GM21576 (cell line): ENCODE results near the gene NCAM1.

ENCODE experiments used
- ATAC-seq: cut with Tn5 transposase; IDR thresholded peaks from one replicate; pipeline ENCODE4 v1.9.1; 2021; ENCODE audit warnings: mild to moderate bottlenecking, moderate library complexity; ENCODE audit not compliant: unreplicated experiment

NCAM1 gene

GRCh38 chr11:113193016-113193415 is 231.8 kb downstream of the NCAM1 start:
- no peak for ATAC-seq

DNA sequence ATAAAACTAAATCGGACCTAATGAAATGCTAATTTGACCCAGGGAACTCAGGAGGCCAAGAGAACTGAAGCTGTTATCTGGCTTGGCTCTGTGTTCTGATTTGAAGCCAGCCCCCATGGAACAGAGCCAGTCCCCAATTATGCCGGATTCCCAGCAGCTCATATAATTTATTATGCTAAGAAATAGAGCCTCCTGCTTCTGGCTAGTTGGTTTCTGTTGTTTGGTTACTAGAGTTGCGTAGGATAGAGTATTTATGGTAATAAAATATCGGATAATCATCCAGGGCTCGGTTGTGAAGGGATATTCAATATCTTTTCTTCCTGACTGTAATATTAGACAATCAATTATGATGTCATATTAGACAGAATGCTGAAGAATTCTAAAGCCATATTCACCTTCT is 232.7 kb downstream of the NCAM1 start:
- no peak for ATAC-seq

DNA sequence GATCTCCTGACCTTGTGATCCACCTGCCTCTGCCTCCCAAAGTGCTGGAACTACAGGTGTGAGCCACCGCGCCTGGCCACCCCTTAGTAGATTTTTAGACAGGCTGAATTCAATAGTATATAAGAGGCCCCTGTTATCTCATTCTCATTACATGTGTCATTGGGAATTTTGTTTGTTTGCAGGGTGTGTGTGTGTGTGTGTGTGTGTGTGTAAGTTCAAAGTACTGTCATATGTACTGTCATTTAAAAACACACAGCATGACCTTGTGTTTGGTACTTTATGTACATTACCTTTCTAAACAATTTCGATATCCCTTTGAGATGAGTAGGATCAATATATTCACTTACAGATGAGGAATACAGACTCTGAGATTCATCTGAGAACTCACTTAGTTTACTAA is 234.5 kb downstream of the NCAM1 start:
- no peak for ATAC-seq

- no peak for ATAC-seq
These were observed 236.2 kb downstream of the NCAM1 start for GRCh38 chr11:113197446-113197845.

- no peak for ATAC-seq
These were observed 237.9 kb downstream of the NCAM1 start for GRCh38 chr11:113198972-113199661.

DNA sequence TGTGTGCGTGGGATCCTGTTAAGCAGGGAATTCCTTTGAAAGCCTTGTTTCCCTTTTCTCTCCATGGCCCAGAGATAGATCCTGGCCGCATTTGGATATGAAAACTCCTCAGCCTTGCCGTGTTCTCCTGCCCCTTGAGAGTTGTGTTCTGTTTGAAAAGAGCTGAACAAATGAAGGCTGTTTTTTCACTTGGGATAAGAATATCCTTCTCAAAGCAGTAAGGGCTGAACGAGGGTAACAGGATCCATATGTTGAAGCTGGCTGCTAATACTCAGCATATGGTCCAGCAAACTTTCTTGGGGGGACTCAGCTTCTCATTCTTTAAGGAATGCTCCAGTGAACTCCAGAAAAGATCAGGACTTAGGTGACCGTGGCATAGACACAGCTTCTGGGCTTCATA is 238.6 kb downstream of the NCAM1 start:
- no peak for ATAC-seq

DNA sequence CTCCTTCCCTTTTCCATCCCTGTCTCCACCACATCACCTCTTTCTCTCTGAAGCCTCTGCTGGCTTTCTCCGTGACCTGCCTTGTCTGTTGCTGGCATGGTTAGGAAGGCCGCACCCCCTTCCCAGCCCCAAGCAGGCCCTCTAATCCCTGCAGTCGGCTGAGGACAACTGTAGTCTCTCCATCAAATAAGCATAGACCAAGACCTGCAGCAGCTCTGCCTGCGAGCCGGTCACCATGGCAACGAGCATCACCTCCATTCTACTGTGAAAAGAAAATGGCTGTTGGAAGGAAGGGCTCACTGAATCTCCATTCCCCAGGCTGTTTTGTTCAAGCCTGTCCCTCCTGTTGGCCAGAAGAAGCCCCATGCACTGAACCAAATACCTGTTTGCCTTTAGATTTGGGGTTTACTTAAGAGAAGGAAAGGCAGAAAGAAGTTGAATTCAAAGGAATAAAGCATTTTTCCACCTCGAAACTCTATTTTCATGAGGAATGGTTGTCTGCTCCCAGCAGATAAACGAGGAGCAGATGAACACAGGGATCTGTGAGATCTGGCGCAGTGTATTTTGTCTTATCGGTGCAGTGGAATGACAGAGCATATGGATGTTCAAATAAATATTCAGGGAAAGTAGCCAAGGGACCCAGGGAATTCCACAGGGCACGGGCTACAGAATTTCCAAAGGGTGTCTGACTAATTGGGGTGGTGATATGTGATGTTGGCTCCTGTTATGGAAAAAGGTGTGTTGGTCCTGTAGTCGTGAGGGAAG is 240.0 kb downstream of the NCAM1 start:
- ATAC-seq = no peak

- no peak for ATAC-seq
These were observed 241.2 kb downstream of the NCAM1 start for GRCh38 chr11:113202431-113202830.

DNA sequence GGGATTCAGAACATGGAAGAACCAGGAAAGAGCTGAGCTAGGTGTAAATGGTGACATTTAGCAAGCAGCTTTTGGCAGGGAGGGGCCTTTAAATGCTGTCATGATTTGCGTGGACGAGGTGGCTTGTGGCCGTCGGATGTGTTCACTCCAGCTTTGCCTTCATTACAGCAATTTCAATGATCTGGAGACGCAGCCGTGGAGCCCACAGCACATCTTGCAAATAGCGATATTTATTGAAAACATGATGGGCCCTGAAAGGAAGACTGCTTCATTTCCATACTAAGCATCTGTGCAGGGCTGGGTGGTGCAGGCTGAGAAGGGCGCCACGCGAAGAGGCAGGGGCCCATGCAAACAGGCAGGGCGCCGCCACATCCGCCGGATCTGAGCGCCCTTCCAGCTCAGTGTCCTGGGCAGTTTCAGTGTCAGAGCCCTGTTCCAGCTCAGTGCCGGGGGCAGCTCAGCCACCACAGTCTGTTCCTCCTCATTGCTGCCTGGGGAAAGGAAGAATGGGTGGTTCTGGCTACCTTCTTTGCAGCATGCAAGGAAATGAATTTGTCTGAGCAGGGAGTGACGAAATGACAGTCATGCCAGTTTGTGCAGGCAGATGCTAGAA is 242.0 kb downstream of the NCAM1 start:
- ATAC-seq = no peak

- ATAC-seq = no peak
These were observed 243.1 kb downstream of the NCAM1 start for GRCh38 chr11:113204280-113204679.

- no peak for ATAC-seq
These were observed 252.3 kb downstream of the NCAM1 start for GRCh38 chr11:113213549-113213948.

DNA sequence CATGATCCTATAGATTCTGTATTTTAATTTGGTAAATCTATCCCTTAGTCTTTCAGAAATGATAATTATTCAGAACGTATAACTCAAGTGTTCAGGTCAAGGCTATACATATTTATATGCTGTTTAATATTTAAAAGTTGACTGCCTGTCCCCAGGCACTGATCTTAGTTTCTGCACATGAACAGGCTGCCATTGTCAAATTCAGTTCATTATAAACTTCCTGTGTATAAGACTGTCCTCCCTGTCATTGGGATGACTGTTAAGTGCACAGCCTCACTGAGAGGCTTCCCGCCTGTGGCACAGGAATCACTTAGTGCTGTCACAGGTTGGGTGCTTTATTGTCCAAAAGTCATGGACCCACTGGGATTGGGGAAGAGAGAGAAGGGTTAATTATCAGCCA is 261.0 kb downstream of the NCAM1 start:
- no peak for ATAC-seq

- ATAC-seq = no peak
These were observed 273.7 kb downstream of the NCAM1 start for GRCh38 chr11:113234888-113235287.

DNA sequence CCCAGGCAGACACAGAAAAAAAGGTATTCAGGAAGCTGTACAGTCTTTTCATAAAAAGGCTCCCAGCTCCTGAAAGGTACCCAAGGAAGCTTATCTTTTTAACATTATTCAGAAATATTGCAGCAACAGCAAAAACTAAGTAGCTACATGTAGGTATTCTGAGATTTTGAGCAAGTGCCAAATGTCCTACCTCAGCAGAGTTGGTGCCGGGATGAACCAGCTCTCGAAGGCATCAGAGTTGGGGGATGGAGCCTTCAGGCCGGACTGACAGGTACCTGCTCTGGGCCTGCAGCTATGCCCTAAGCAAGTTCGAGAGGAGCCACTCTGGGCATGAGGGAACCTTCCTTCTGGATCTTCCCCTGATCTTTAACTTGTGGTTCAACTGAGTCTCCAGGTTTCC is 276.0 kb downstream of the NCAM1 start:
- no peak for ATAC-seq

- no peak for ATAC-seq
These were observed 277.5 kb downstream of the NCAM1 start for GRCh38 chr11:113238721-113239120.

GRCh38 chr11:113240389-113240788 is 279.2 kb downstream of the NCAM1 start:
- ATAC-seq = no peak

GRCh38 chr11:113240790-113241635 is 279.8 kb downstream of the NCAM1 start:
- ATAC-seq = no peak

DNA sequence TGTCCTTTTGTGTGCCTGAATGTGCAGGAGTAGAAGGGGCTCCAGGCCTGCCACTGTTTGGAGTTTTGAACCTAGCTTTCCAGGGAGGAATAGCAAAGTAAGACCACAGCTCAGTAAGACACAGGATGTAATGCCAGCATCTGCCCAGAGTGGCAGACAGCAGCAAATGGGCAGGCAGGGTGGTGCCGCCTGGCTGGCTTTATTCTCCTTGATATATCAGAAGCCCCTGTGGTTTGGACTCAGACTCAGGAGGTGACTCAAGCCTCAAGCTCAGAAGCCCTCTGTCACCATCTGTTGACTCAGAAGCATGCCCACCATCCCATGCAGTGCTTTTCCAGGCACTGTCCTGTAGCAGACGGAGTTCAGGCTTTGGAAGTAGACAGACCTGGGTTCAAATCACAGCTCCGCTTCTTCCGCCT is 280.4 kb downstream of the NCAM1 start:
- ATAC-seq = no peak

DNA sequence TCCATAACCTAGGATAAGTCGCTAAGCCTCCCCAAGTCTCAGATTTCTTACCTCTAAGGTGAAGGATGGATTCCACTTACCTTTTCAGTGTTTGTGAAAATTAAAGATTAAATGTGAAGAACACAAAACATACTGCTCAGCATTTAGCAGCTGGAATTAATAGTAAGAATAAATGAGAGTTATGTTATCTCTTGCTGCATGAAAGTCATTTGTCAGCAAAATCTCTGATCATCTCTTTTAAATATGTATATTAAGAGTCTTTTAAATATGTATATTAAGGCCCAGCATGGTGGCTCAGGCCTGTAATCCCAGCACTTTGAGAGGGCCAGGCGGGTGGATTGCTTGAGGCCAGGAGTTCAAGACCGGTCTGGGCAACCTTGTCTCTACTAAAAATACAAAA is 280.8 kb downstream of the NCAM1 start:
- ATAC-seq = no peak

- no peak for ATAC-seq
These were observed 281.7 kb downstream of the NCAM1 start for GRCh38 chr11:113242767-113243397.

- ATAC-seq = no peak
These were observed 282.5 kb downstream of the NCAM1 start for GRCh38 chr11:113243696-113244095.
